Thyroid gland (tissue), 4 donors: ENCODE measurements around the gene ZBTB42. TPM values are rescaled to one million over a fixed set of nuclear protein-coding genes. Genes with fewer than 3 reads are reported as not detected.

Source experiments
- DNase-seq, 2 donors: peaks; one replicate each; pipeline ENCODE4 v3.0.0-alpha.2; 2019
- H3K27ac ChIP-seq, 3 donors: fragments of 200-600 bp; sonication (generic); 1 replicate in 2 of 3; 2 replicates in 1 of 3; pipeline ENCODE4 v1.5.1; 2016 to 2019; ENCODE audit warnings: mild to moderate bottlenecking in 1 of 3, moderate library complexity in 1 of 3
- H3K27me3 ChIP-seq: fragments of 200-600 bp; sonication (generic); one replicate; pipeline ENCODE4 v1.5.1; 2019
- H3K36me3 ChIP-seq, 2 donors: fragments of 200-600 bp; sonication (generic); one replicate each; pipeline ENCODE4 v1.5.1; 2016 to 2019
- H3K4me1 ChIP-seq, 2 donors: fragments of 200-600 bp; sonication (generic); one replicate each; pipeline ENCODE4 v1.5.1; 2017 to 2019
- H3K4me3 ChIP-seq, 3 donors: fragments of 200-600 bp; sonication (generic); replicated peaks in 1 of 3; 1 replicate in 2 of 3; 2 replicates in 1 of 3; pipeline ENCODE4 v1.5.1; 2016; ENCODE audit warnings: mild to moderate bottlenecking in 1 of 3
- H3K9me3 ChIP-seq: fragments of 200-600 bp; sonication (generic); one replicate; pipeline ENCODE4 v1.5.1; 2017
- CTCF ChIP-seq, 6 experiments: fragments of 200-600 bp in 3 of 6; fragments of 450-650 bp in 3 of 6; sonication (generic) in 3 of 6; IDR thresholded peaks; one replicate each; pipeline ENCODE4 v1.5.1; 2016 to 2019; ENCODE audit warnings: antibody characterized with exemption in 6 of 6, mild to moderate bottlenecking in 2 of 6, inconsistent platforms in 1 of 6, moderate library complexity in 1 of 6
- POLR2A ChIP-seq, 2 donors: fragments of 450-650 bp; IDR thresholded peaks; one replicate each; pipeline ENCODE4 v1.6.1; 2017; ENCODE audit warnings: antibody characterized with exemption in 2 of 2, mild to moderate bottlenecking in 2 of 2, moderate library complexity in 1 of 2
- WGBS, 2 donors: methylation state at CpG; one replicate each; pipeline ENCODE4 v1.1.5; 2017; 5-methylcytosine and 5-hydroxymethylcytosine counted together
- intact Hi-C: fragments of 100-400 bp; cut with DNase I; formaldehyde crosslinking; loops from one replicate; pipeline ENCODE4 v1.15.1; 2023
- total RNA-seq, 4 donors: library from RNA; depleted of rRNA; stranded (reverse); fragments of >200 nt; gene quantifications; one replicate each; pipeline ENCODE4 v1.2.3, GENCODE V29; 2016

The ZBTB42 gene
- total RNA-seq, 4 donors from 2014 or later = 12.9 to 29.4 (median 16.8) TPM

DNA sequence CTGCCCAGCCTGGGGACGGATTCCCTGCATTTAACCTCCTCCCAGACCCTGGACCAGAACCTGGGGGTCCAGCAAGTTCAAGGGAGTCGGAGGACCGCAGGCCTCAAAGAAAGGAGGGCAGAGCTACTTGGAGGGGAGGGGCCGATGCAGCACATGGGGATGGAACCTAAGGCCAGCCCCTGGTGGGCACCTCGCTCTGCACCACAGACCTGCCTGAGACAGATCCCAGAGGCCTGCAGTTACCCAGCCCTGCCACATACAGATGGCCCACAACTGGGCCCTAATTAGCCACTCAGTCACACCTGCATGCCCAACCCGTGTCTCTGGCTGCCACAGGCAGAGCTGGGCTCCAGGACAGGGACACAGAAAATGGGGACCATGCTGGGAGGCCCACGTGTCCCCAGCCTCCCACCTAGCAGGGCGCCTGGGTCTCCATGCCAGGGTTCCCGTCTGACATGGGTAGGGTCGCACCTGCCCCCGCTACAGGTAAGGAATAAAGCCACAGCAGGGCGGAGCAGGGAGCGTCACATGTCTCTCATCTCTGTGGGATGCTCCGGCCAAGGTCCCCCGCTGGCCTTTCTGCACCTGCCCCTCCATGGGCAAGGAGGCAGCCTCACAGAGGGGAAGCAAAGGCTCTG is 22.1 kb upstream of the ZBTB42 start:
- Histone ChIP-seq H3K27ac (peak overlapping the region in 2 of 3 donors; percentile 61 to 88), H3K4me3 (no peak overlapping the region), H3K36me3 (no peaks in the 10 kb centered on the region), H3K4me1 (peaks cover 37 to 60% of the 10 kb centered on the region in 2 donors), H3K27me3 (no peaks in the 10 kb centered on the region), H3K9me3 (no peaks in the 10 kb centered on the region)
- 89 to 93% methylated on average over 4 to 13 of the region's 15 CpGs for WGBS, 2 donors
- no peak for DNase-seq
- TF ChIP-seq POLR2A (IDR thresholded peaks at IDR 0.05) (no peak), CTCF (IDR thresholded peaks at IDR 0.05) (no peak)
- intact Hi-C loops = loop anchor here (10.0 kb wide), 1 partner anchor 266 kb away; no protein-coding TSS in a partner anchor

GRCh38 chr14:104779776-104780512 is 21.0 kb upstream of the ZBTB42 start:
- Histone ChIP-seq H3K4me3 (no peak overlapping the region), H3K9me3 (no peaks in the 10 kb centered on the region), H3K4me1 (peaks cover 36 to 60% of the 10 kb centered on the region in 2 donors), H3K36me3 (no peaks in the 10 kb centered on the region), H3K27me3 (no peaks in the 10 kb centered on the region), H3K27ac (no peak overlapping the region)
- 90 to 95% methylated on average over 13 to 28 of the region's 32 CpGs for WGBS, 2 donors
- TF ChIP-seq POLR2A (IDR thresholded peaks at IDR 0.05) = no peak
- intact Hi-C loops = loop anchor here (10.0 kb wide), 1 partner anchor 265 kb away; no protein-coding TSS in a partner anchor
- no peak for DNase-seq

DNA sequence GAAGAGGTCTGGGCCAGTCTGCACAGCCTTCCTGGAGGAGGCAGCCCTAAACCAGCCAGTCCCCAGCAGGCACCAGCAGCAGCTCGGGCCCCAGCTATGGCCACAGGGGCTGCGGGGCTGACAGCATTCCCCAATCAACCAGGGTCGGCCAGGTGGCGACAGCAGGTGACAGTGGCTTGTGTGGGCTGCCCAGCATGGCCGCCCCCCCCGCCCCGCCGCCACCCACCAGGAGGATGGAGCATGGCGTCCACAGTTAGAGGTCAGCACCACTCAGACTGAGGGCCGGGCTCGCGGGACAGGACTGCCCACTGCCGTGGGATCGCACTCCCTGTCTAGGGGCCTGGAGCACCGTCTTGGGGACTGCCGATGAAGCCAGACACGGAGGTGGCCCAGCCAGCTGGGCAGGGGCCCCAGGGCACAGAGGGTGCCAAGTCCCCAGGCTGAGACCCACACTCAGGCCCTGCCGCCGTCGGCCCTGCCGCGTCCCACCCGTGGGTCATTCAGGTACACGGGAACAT is 20.3 kb upstream of the ZBTB42 start:
- no peak for DNase-seq
- Histone ChIP-seq H3K27ac (no peak overlapping the region), H3K9me3 (no peaks in the 10 kb centered on the region), H3K4me1 (peaks cover 36 to 60% of the 10 kb centered on the region in 2 donors), H3K36me3 (no peaks in the 10 kb centered on the region), H3K4me3 (no peak overlapping the region), H3K27me3 (no peaks in the 10 kb centered on the region)
- intact Hi-C loops = no loop called here
- 90 to 94% methylated on average over 7 to 11 of the region's 24 CpGs for WGBS, 2 donors
- TF ChIP-seq CTCF (IDR thresholded peaks at IDR 0.05) (no peak), POLR2A (IDR thresholded peaks at IDR 0.05) (no peak)

- H3K4me3 ChIP-seq = no peak overlapping the region
- intact Hi-C loops = no loop called here
- no peaks in the 10 kb centered on the region for H3K9me3 ChIP-seq
- no peaks in the 10 kb centered on the region for H3K27me3 ChIP-seq
- no peaks in the 10 kb centered on the region for H3K36me3 ChIP-seq
- peaks cover 41 to 60% of the 10 kb centered on the region in 2 donors for H3K4me1 ChIP-seq
- H3K27ac ChIP-seq = no peak overlapping the region
- no peak for DNase-seq
- TF ChIP-seq POLR2A (IDR thresholded peaks at IDR 0.05) = no peak
- no peak for TF ChIP-seq CTCF (IDR thresholded peaks at IDR 0.05)
- WGBS, 2 donors = 86 to 92% methylated on average over 10 to 18 of the region's 20 CpGs
Observed at GRCh38 chr14:104781271-104782077, 19.4 kb upstream of the ZBTB42 start.

GRCh38 chr14:104782086-104782807 is 18.7 kb upstream of the ZBTB42 start:
- H3K27me3 ChIP-seq = no peaks in the 10 kb centered on the region
- H3K36me3 ChIP-seq = no peaks in the 10 kb centered on the region
- WGBS, 2 donors = 91 to 95% methylated on average over 10 to 15 of the region's 28 CpGs
- intact Hi-C loops = no loop called here
- H3K4me1 ChIP-seq = peaks cover 43 to 60% of the 10 kb centered on the region in 2 donors
- H3K4me3 ChIP-seq = no peak overlapping the region
- H3K9me3 ChIP-seq = no peaks in the 10 kb centered on the region
- H3K27ac ChIP-seq = peak overlapping the region in 1 of 3 donors; percentile 50
- no peak for DNase-seq
- TF ChIP-seq POLR2A (IDR thresholded peaks at IDR 0.05) (no peak), CTCF (IDR thresholded peaks at IDR 0.05) (no peak)
